Measurements from ENCODE around the gene CCDC51.

CCDC51 gene

GRCh38 chr3:48412375-48413001, 27.4 kb downstream of the CCDC51 start:
- H3K4me3 ChIP-seq (ENCODE audit: low read depth, low read length): no peak overlapping the region
- no peaks in the 10 kb centered on the region for H3K4me1 ChIP-seq
- TF ChIP-seq CTCF (IDR thresholded peaks at IDR 0.05; ENCODE audit: low read depth, low read length): no peak
- H3K36me3 ChIP-seq: no peaks in the 10 kb centered on the region
- no peaks in the 10 kb centered on the region for H3K27me3 ChIP-seq
- H3K9me3 ChIP-seq: no peaks in the 10 kb centered on the region
- DNase-seq: peak; percentile 0

GRCh38 chr3:48411606-48412374, 28.1 kb downstream of the CCDC51 start:
- Histone ChIP-seq H3K4me3 (ENCODE audit: low read depth, low read length) (no peak overlapping the region), H3K9me3 (no peaks in the 10 kb centered on the region), H3K36me3 (no peaks in the 10 kb centered on the region), H3K27me3 (no peaks in the 10 kb centered on the region), H3K4me1 (no peaks in the 10 kb centered on the region)
- TF ChIP-seq CTCF (IDR thresholded peaks at IDR 0.05; ENCODE audit: low read depth, low read length): no peak
- DNase-seq: peak; percentile 2

GRCh38 chr3:48411041-48411588, 28.8 kb downstream of the CCDC51 start:
- Histone ChIP-seq H3K9me3 (no peaks in the 10 kb centered on the region), H3K27me3 (no peaks in the 10 kb centered on the region), H3K4me1 (no peaks in the 10 kb centered on the region), H3K4me3 (ENCODE audit: low read depth, low read length) (no peak overlapping the region), H3K36me3 (no peaks in the 10 kb centered on the region)
- TF ChIP-seq CTCF (IDR thresholded peaks at IDR 0.05; ENCODE audit: low read depth, low read length): no peak
- DNase-seq: no peak

- no peaks in the 10 kb centered on the region for H3K9me3 ChIP-seq
- DNase-seq: peak; percentile 2
- no peak overlapping the region for H3K4me3 ChIP-seq (ENCODE audit: low read depth, low read length)
- H3K27me3 ChIP-seq: no peaks in the 10 kb centered on the region
- no peak for TF ChIP-seq CTCF (IDR thresholded peaks at IDR 0.05; ENCODE audit: low read depth, low read length)
- H3K4me1 ChIP-seq: no peaks in the 10 kb centered on the region
- no peaks in the 10 kb centered on the region for H3K36me3 ChIP-seq
These were observed 29.5 kb downstream of the CCDC51 start for GRCh38 chr3:48410205-48411040.

GRCh38 chr3:48409291-48410201, 30.4 kb downstream of the CCDC51 start:
- Histone ChIP-seq H3K27me3 (no peaks in the 10 kb centered on the region), H3K4me3 (ENCODE audit: low read depth, low read length) (no peak overlapping the region), H3K36me3 (no peaks in the 10 kb centered on the region), H3K4me1 (no peaks in the 10 kb centered on the region), H3K9me3 (no peaks in the 10 kb centered on the region)
- no peak for TF ChIP-seq CTCF (IDR thresholded peaks at IDR 0.05; ENCODE audit: low read depth, low read length)
- peak; percentile 1 for DNase-seq

Data from BE2C (cell line).